Adipose tissue (tissue), 3 donors: Measurements from ENCODE around the gene GPR35. TPM values are rescaled to one million over a fixed set of nuclear protein-coding genes. Genes with fewer than 3 reads are reported as not detected.
"Not testable (repeated sequence)": the region's sequence is repeated elsewhere in the genome, so short reads cannot be mapped to it uniquely, and the experiment has no call there.

ENCODE experiments used
- H3K27ac ChIP-seq: one replicate; pipeline ENCODE4 v1.5.1; 2013; ENCODE audit warnings: low read depth, low read length
- WGBS, 3 donors: extraction: QIAGEN DNeasy Blood & Tissue Kit; methylation state at CpG; one replicate each; pipeline ENCODE4 v1.1.7; 2013; 5-methylcytosine and 5-hydroxymethylcytosine counted together
- polyA plus RNA-seq, 3 donors: library from polyadenylated mRNA; stranded (reverse); fragments of 200-250 nt; gene quantifications; one replicate each; pipeline ENCODE4 v1.2.3, GENCODE V29; 2013
- donor health status: healthy with polysubstance abuse.
- donor health status: Bipolar disorder and iron deficiency.
- donor health status: healthy.

The GPR35 gene
- polyA plus RNA-seq, 3 donors, result 0.60 to 2.3 (median 1.6) TPM

DNA sequence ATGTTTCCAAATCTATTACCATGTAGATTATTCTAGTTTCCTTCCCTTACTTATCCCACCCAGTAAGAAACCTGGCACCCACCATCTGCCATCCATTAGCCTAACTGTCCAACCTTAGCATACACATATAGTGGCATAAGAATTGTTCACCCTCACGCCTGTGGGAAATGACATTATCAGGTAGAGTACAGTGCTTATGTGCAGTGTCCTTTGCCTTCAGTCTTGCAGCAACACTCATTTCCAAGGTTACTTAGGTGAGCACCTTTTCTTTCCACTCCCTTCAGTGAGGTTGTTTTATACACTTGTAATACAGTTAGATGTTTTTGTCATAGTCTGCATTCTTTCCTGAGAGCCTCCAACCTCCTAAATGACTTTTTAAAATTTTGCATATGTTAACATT lies 39.3 kb downstream of the GPR35 start:
- 74 to 87% (median 85%) methylated on average over 1 of the region's 1 CpG for WGBS, 3 donors
- no peak overlapping the region for H3K27ac ChIP-seq

DNA sequence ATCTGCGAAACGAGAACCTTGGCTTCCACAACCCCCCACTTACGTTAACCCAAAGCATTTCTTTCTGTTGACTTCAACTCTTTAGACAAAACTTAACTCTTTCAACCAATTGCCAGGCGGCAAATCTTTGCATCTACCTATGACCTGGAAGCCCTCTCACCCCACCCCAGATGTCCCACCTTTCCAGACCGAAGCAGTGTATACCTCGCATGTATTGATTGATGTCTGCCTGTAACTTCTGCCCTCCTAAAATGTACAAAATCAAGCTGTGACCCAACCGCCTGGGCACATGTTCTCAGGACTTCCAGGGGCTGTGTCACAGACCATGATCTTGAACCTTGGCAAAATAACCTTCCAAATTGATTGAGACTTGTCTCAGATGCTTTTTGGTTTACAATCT lies 45.1 kb downstream of the GPR35 start:
- WGBS, 3 donors, result 68 to 84% (median 76%) methylated on average over 7 of the region's 7 CpGs
- no peak overlapping the region for H3K27ac ChIP-seq

- 74 to 76% (median 75%) methylated on average over 4 of the region's 4 CpGs for WGBS, 3 donors
- no peak overlapping the region for H3K27ac ChIP-seq
These were observed 45.7 kb downstream of the GPR35 start for GRCh38 chr2:240670950-240671349.

GRCh38 chr2:240672076-240672700 lies 46.9 kb downstream of the GPR35 start:
- 41 to 53% (median 50%) methylated on average over 44 to 46 of the region's 46 CpGs for WGBS, 3 donors
- H3K27ac ChIP-seq, result no peak overlapping the region

- no peak overlapping the region for H3K27ac ChIP-seq
- 2 to 8% (median 6%) methylated on average over 53 to 55 of the region's 55 CpGs for WGBS, 3 donors
These were observed 47.5 kb downstream of the GPR35 start for GRCh38 chr2:240672701-240673190.

GRCh38 chr2:240674461-240675184 lies 49.3 kb downstream of the GPR35 start:
- 12 to 40% (median 26%) methylated on average over 9 to 13 of the region's 16 CpGs for WGBS, 3 donors

DNA sequence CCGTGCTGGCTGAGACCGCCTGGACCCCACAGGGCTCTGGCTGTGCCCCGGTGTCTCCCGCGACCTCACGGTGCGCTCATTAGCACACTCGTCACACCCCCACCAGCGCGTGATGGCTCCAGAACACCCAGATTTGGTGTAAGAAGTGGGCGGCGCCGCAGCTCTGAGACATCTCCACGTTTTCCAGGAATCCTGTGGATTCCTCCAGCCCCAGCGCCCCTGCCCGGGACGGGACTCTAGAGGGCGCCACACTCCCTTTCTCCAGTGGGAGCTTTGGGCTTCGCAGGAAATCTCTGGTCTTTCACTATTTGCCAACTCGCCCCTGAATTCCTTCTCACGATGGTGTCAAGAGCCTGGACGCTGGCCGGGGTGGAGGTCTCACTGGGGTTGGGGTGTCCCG lies 50.1 kb downstream of the GPR35 start:
- not testable (repeated sequence) for H3K27ac ChIP-seq
- no CpG with 5 or more reads among the region's 24 CpGs for WGBS, 3 donors

More at GRCh38 chr2:240674461-240675184, 49.3 kb downstream of the GPR35 start:
- H3K27ac ChIP-seq, result not testable (repeated sequence)

GRCh38 chr2:240678043-240678442 lies 52.8 kb downstream of the GPR35 start:
- not testable (repeated sequence) for H3K27ac ChIP-seq
- 62 to 76% (median 75%) methylated on average over 4 to 6 of the region's 14 CpGs for WGBS, 3 donors

GRCh38 chr2:240678909-240679308 lies 53.6 kb downstream of the GPR35 start:
- WGBS, 3 donors, result no CpG with 5 or more reads among the region's 19 CpGs
- H3K27ac ChIP-seq, result not testable (repeated sequence)

GRCh38 chr2:240680185-240680584 lies 54.9 kb downstream of the GPR35 start:
- 0 to 82% (median 16%) methylated on average over 1 to 2 of the region's 11 CpGs for WGBS, 3 donors
- H3K27ac ChIP-seq, result not testable (repeated sequence)

Other genes starting within 250 kb of the GPR35 start
- gene GPC1, start 189.8 kb upstream of the GPR35 start, polyA plus RNA-seq, result 10 to 100 TPM; 22.5 to 62.0 (median 27.1) TPM
- gene ANKMY1, start 67.5 kb upstream of the GPR35 start, polyA plus RNA-seq, result 1 to 10 TPM; 4.6 to 6.7 (median 6.5) TPM
- gene DUSP28, start 65.1 kb upstream of the GPR35 start, polyA plus RNA-seq, result 1 to 10 TPM; 3.2 to 4.6 (median 4.3) TPM
- 100 to 1,000 TPM in 1 of 3 donors, 10 to 100 TPM in 2; 53.8 to 107 (median 72.8) TPM for gene RNPEPL1, start 57.0 kb upstream of the GPR35 start, polyA plus RNA-seq
- 10 to 100 TPM; 13.4 to 25.3 (median 18.7) TPM for gene CAPN10, start 38.7 kb upstream of the GPR35 start, polyA plus RNA-seq
- 100 to 1,000 TPM in 1 of 3 donors, under 1 TPM in 1, not detected in 1; 0.03 to 159 TPM for gene AQP12B, start 57.4 kb downstream of the GPR35 start, polyA plus RNA-seq
- gene AQP12A, start 66.4 kb downstream of the GPR35 start, polyA plus RNA-seq, result 100 to 1,000 TPM in 1 of 3 donors, not detected in 2; 105 TPM
- 10 to 100 TPM in 1 of 3 donors, under 1 TPM in 2; 0.11 to 18.6 (median 0.18) TPM for gene KIF1A, start 194.7 kb downstream of the GPR35 start, polyA plus RNA-seq
- gene AGXT, start 243.3 kb downstream of the GPR35 start, polyA plus RNA-seq, result under 1 TPM; 0.34 to 0.80 (median 0.39) TPM